HG03378 (cell line): ENCODE data around the gene SHROOM1.
"Not testable (repeated sequence)": the region's sequence is repeated elsewhere in the genome, so short reads cannot be mapped to it uniquely, and the experiment has no call there.

Source experiments
- ATAC-seq: cut with Tn5 transposase; IDR thresholded peaks from one replicate; pipeline ENCODE4 v1.9.1; 2021; ENCODE audit warnings: mild to moderate bottlenecking, moderate library complexity; ENCODE audit not compliant: unreplicated experiment

Gene SHROOM1

GRCh38 chr5:132830436-132831094 is at the start of gene SHROOM1:
Gene SHROOM1, minus strand, starts transcription at chr5:132830647. Its CDS starts 4,507 bp downstream, at chr5:132826140.
- ATAC-seq: peak; percentile 42

GRCh38 chr5:132877938-132878337 is 47.5 kb upstream of the SHROOM1 start:
- no peak for ATAC-seq

GRCh38 chr5:132877466-132877865 is 47.0 kb upstream of the SHROOM1 start:
- no peak for ATAC-seq

GRCh38 chr5:132876020-132876759 is 45.7 kb upstream of the SHROOM1 start:
- ATAC-seq: no peak

GRCh38 chr5:132873930-132874271 is 43.5 kb upstream of the SHROOM1 start:
- no peak for ATAC-seq

GRCh38 chr5:132873119-132873929 is 42.9 kb upstream of the SHROOM1 start, which contains the start of gene LEAP2:
Gene LEAP2, plus strand, starts transcription at chr5:132873668. Its CDS starts 27 bp downstream, at chr5:132873695.
- no peak for ATAC-seq

- no peak for ATAC-seq
Measured at GRCh38 chr5:132872788-132873118, 42.3 kb upstream of the SHROOM1 start.

- no peak for ATAC-seq
Measured at GRCh38 chr5:132871459-132872284, 41.2 kb upstream of the SHROOM1 start.

- ATAC-seq: no peak
Measured at GRCh38 chr5:132870801-132871200, 40.4 kb upstream of the SHROOM1 start.

- no peak for ATAC-seq
Measured at GRCh38 chr5:132868754-132869153, 38.3 kb upstream of the SHROOM1 start.

- ATAC-seq: peak; percentile 3
Measured at GRCh38 chr5:132867046-132867451, 36.6 kb upstream of the SHROOM1 start.

GRCh38 chr5:132866342-132867045 is 36.0 kb upstream of the SHROOM1 start, which contains the start of the genes GDF9 and UQCRQ:
Gene GDF9, minus strand, starts transcription at chr5:132866469. Its CDS starts 1,936 bp downstream, at chr5:132864533.
Gene UQCRQ, plus strand, starts transcription at chr5:132866642. Its CDS starts 240 bp downstream, at chr5:132866882.
- ATAC-seq: peak; percentile 98

- peak; percentile 11 for ATAC-seq
Measured at GRCh38 chr5:132865668-132866341, 35.4 kb upstream of the SHROOM1 start.

GRCh38 chr5:132860742-132861141 is 30.3 kb upstream of the SHROOM1 start:
- no peak for ATAC-seq

- no peak for ATAC-seq
Measured at GRCh38 chr5:132859889-132860437, 29.5 kb upstream of the SHROOM1 start.

- ATAC-seq: no peak
Measured at GRCh38 chr5:132856011-132856410, 25.6 kb upstream of the SHROOM1 start.

- ATAC-seq: not testable (repeated sequence)
Measured at GRCh38 chr5:132854992-132855391, 24.5 kb upstream of the SHROOM1 start.

GRCh38 chr5:132854301-132854700 is 23.9 kb upstream of the SHROOM1 start:
- ATAC-seq: no peak

- no peak for ATAC-seq
Measured at GRCh38 chr5:132853790-132854189, 23.3 kb upstream of the SHROOM1 start.
